ENCODE data around the gene DRD1.
"Not testable (repeated sequence)": the region's sequence is repeated elsewhere in the genome, so short reads cannot be mapped to it uniquely, and the experiment has no call there.

DRD1 gene

GRCh38 chr5:175457466-175457865 lies 13.5 kb upstream of the DRD1 start:
- H3K27ac ChIP-seq = no peak overlapping the region
- ChIA-PET CTCF (interaction anchor here (0.6 to 1.7 kb wide), 5 partner anchors 13 to 687 kb away, joined by 3 to 5 read pairs (median 3); no protein-coding TSS in a partner anchor), POLR2A (ENCODE audit: low non-redundant PET) (no interaction called here)
- TF ChIP-seq CTCF (conservative IDR thresholded peaks at IDR 0.05; ENCODE audit: low read depth) = no peak; the same call in 1 of the 2 replicates
- peak; percentile 46 for DNase-seq (ENCODE audit: low spot score)

- POLR2A ChIA-PET (ENCODE audit: low non-redundant PET) = no interaction called here
- no peak for DNase-seq (ENCODE audit: low spot score)
- H3K27ac ChIP-seq = no peak overlapping the region
- TF ChIP-seq CTCF (conservative IDR thresholded peaks at IDR 0.05; ENCODE audit: low read depth) = no peak
- CTCF ChIA-PET = interaction anchor here (0.6 to 0.7 kb wide), 2 partner anchors 214 to 436 kb away, joined by 3 to 4 read pairs; no protein-coding TSS in a partner anchor
Observed at GRCh38 chr5:175456105-175456742, 12.2 kb upstream of the DRD1 start.

GRCh38 chr5:175454338-175454737 lies 10.4 kb upstream of the DRD1 start:
- DNase-seq (ENCODE audit: low spot score); H3K27ac ChIP-seq; POLR2A ChIA-PET (ENCODE audit: low non-redundant PET): not testable (repeated sequence)
- CTCF ChIA-PET = interaction anchor here (0.6 to 0.7 kb wide), 2 partner anchors 544 to 1006 kb away, joined by 3 to 4 read pairs; no protein-coding TSS in a partner anchor

- H3K27ac ChIP-seq = no peak overlapping the region
- POLR2A ChIA-PET (ENCODE audit: low non-redundant PET) = no interaction called here
- CTCF ChIA-PET = interaction anchor here (1.8 kb wide), 1 partner anchor 12 kb away, joined by 5 read pairs; no protein-coding TSS in a partner anchor
- TF ChIP-seq CTCF (conservative IDR thresholded peaks at IDR 0.05; ENCODE audit: low read depth) = no peak
- no peak for DNase-seq (ENCODE audit: low spot score)
Observed at GRCh38 chr5:175452166-175452565, 8.2 kb upstream of the DRD1 start.

- POLR2A ChIA-PET (ENCODE audit: low non-redundant PET) = no interaction called here
- CTCF ChIA-PET = interaction anchor here (0.9 to 1.8 kb wide), 2 partner anchors 16 to 497 kb away, joined by 3 to 10 read pairs; no protein-coding TSS in a partner anchor
- TF ChIP-seq CTCF (conservative IDR thresholded peaks at IDR 0.05; ENCODE audit: low read depth) = no peak
- DNase-seq (ENCODE audit: low spot score) = no peak
- no peak overlapping the region for H3K27ac ChIP-seq
Observed at GRCh38 chr5:175448276-175448675, 4.3 kb upstream of the DRD1 start.

- TF ChIP-seq CTCF (conservative IDR thresholded peaks at IDR 0.05; ENCODE audit: low read depth) = no peak
- no peak for DNase-seq (ENCODE audit: low spot score)
- no peak overlapping the region for H3K27ac ChIP-seq
- CTCF ChIA-PET = interaction anchor here (1.8 kb wide), 1 partner anchor 17 kb away, joined by 10 read pairs; no protein-coding TSS in a partner anchor
- POLR2A ChIA-PET (ENCODE audit: low non-redundant PET) = no interaction called here
Observed at GRCh38 chr5:175447571-175447970, 3.6 kb upstream of the DRD1 start.

- CTCF ChIA-PET = interaction anchor here (0.6 to 1.3 kb wide), 2 partner anchors 69 to 495 kb away, joined by 3 to 5 read pairs; no protein-coding TSS in a partner anchor
- DNase-seq (ENCODE audit: low spot score); POLR2A ChIA-PET (ENCODE audit: low non-redundant PET); H3K27ac ChIP-seq: not testable (repeated sequence)
Observed at GRCh38 chr5:175446378-175446777, 2.4 kb upstream of the DRD1 start.

Data from RWPE1 (cell line).